Measurements from ENCODE around the gene PIMREG. TPM values are rescaled to one million over a fixed set of nuclear protein-coding genes. Genes with fewer than 3 reads are reported as not detected.
"Not testable (repeated sequence)": the region's sequence is repeated elsewhere in the genome, so short reads cannot be mapped to it uniquely, and the experiment has no call there.

The PIMREG gene
- total RNA-seq, 3 donors from 2014 or later (not counting 1 experiment from before 2014, with no cell fraction given) = 0.73 to 1.4 (median 0.78) TPM

- DNase-seq = no peak
- Mint-ChIP-seq H3K27ac (no peak overlapping the region), H3K36me3 (no peaks in the 10 kb centered on the region), H3K27me3 (ENCODE audit: low read depth in 2 of 2) (no peaks in the 10 kb centered on the region), H3K9me3 (no peaks in the 10 kb centered on the region), H3K4me3 (no peak overlapping the region), H3K4me1 (no peaks in the 10 kb centered on the region)
- H3K27me3 ChIP-seq (ENCODE audit: control insufficient read depth, insufficient read depth, low read length) = no peaks in the 10 kb centered on the region
- H3K9me3 ChIP-seq (ENCODE audit: control insufficient read depth, insufficient read depth, low read length) = no peaks in the 10 kb centered on the region
- H3K27ac ChIP-seq (ENCODE audit: low read length) = no peak overlapping the region
- intact Hi-C loops (cut with micrococcal nuclease) = loop anchor here (10.0 kb wide), 1 partner anchor 526 kb away; no protein-coding TSS in a partner anchor
- H3K36me3 ChIP-seq (ENCODE audit: control insufficient read depth, insufficient read depth, low read length) = no peaks in the 10 kb centered on the region
- H3K4me1 ChIP-seq (ENCODE audit: control insufficient read depth, insufficient read depth, low read length) = no peaks in the 10 kb centered on the region
- TF ChIP-seq CTCF (IDR thresholded peaks at IDR 0.05) = no peak
- no peak overlapping the region for H3K4me3 ChIP-seq (ENCODE audit: low read length)
- 86% methylated on average over 11 of the region's 11 CpGs for WGBS (ENCODE audit: insufficient coverage)
- ATAC-seq = no peak
These were observed 34.2 kb downstream of the PIMREG start for GRCh38 chr17:6478486-6478885.

GRCh38 chr17:6479622-6480302 lies 35.5 kb downstream of the PIMREG start:
- intact Hi-C loops (cut with micrococcal nuclease) = loop anchor here (10.0 kb wide), 1 partner anchor 525 kb away; no protein-coding TSS in a partner anchor
- H3K9me3 Mint-ChIP-seq = no peaks in the 10 kb centered on the region
- Histone ChIP-seq H3K36me3 (ENCODE audit: control insufficient read depth, insufficient read depth, low read length) (no peaks in the 10 kb centered on the region), H3K4me1 (ENCODE audit: control insufficient read depth, insufficient read depth, low read length) (no peaks in the 10 kb centered on the region), H3K27ac (ENCODE audit: low read length) (no peak overlapping the region), H3K27me3 (ENCODE audit: control insufficient read depth, insufficient read depth, low read length) (no peaks in the 10 kb centered on the region), H3K9me3 (ENCODE audit: control insufficient read depth, insufficient read depth, low read length) (no peaks in the 10 kb centered on the region), H3K4me3 (ENCODE audit: low read length) (no peak overlapping the region)
- H3K4me3 Mint-ChIP-seq = no peak overlapping the region
- 82% methylated on average over 13 of the region's 13 CpGs for WGBS (ENCODE audit: insufficient coverage)
- no peaks in the 10 kb centered on the region for H3K4me1 Mint-ChIP-seq
- no peaks in the 10 kb centered on the region for H3K27me3 Mint-ChIP-seq (ENCODE audit: low read depth in 2 of 2)
- H3K27ac Mint-ChIP-seq = no peak overlapping the region
- ATAC-seq (no peak), DNase-seq (no peak)
- H3K36me3 Mint-ChIP-seq = no peaks in the 10 kb centered on the region
- no peak for TF ChIP-seq CTCF (IDR thresholded peaks at IDR 0.05)

- WGBS (ENCODE audit: insufficient coverage) = 74% methylated on average over 9 of the region's 9 CpGs
- H3K36me3 ChIP-seq (ENCODE audit: control insufficient read depth, insufficient read depth, low read length) = no peaks in the 10 kb centered on the region
- no peak overlapping the region for H3K4me3 ChIP-seq (ENCODE audit: low read length)
- H3K27ac ChIP-seq (ENCODE audit: low read length) = no peak overlapping the region
- H3K9me3 ChIP-seq (ENCODE audit: control insufficient read depth, insufficient read depth, low read length) = no peaks in the 10 kb centered on the region
- intact Hi-C loops (cut with micrococcal nuclease) = no loop called here
- no peaks in the 10 kb centered on the region for H3K27me3 ChIP-seq (ENCODE audit: control insufficient read depth, insufficient read depth, low read length)
- Mint-ChIP-seq H3K9me3 (no peaks in the 10 kb centered on the region), H3K4me1 (no peaks in the 10 kb centered on the region), H3K27ac (no peak overlapping the region), H3K36me3 (no peaks in the 10 kb centered on the region), H3K27me3 (ENCODE audit: low read depth in 2 of 2) (no peaks in the 10 kb centered on the region), H3K4me3 (no peak overlapping the region)
- no peak for TF ChIP-seq CTCF (IDR thresholded peaks at IDR 0.05)
- no peak for DNase-seq
- H3K4me1 ChIP-seq (ENCODE audit: control insufficient read depth, insufficient read depth, low read length) = no peaks in the 10 kb centered on the region
- no peak for ATAC-seq
These were observed 36.0 kb downstream of the PIMREG start for GRCh38 chr17:6480303-6480675.

- no peaks in the 10 kb centered on the region for H3K9me3 Mint-ChIP-seq
- Histone ChIP-seq H3K4me1 (ENCODE audit: control insufficient read depth, insufficient read depth, low read length) (no peaks in the 10 kb centered on the region), H3K27me3 (ENCODE audit: control insufficient read depth, insufficient read depth, low read length) (no peaks in the 10 kb centered on the region), H3K27ac (ENCODE audit: low read length) (no peak overlapping the region), H3K36me3 (ENCODE audit: control insufficient read depth, insufficient read depth, low read length) (no peaks in the 10 kb centered on the region), H3K9me3 (ENCODE audit: control insufficient read depth, insufficient read depth, low read length) (no peaks in the 10 kb centered on the region), H3K4me3 (ENCODE audit: low read length) (no peak overlapping the region)
- intact Hi-C loops (cut with micrococcal nuclease) = no loop called here
- H3K4me1 Mint-ChIP-seq = no peaks in the 10 kb centered on the region
- H3K27me3 Mint-ChIP-seq (ENCODE audit: low read depth in 2 of 2) = peaks cover 0 to 4% of the 10 kb centered on the region in 2 donors
- ATAC-seq = no peak
- no peak overlapping the region for H3K27ac Mint-ChIP-seq
- TF ChIP-seq CTCF (IDR thresholded peaks at IDR 0.05) = no peak
- no peak overlapping the region for H3K4me3 Mint-ChIP-seq
- H3K36me3 Mint-ChIP-seq = no peaks in the 10 kb centered on the region
- WGBS (ENCODE audit: insufficient coverage) = 92% methylated on average over 6 of the region's 6 CpGs
- no peak for DNase-seq
These were observed 37.8 kb downstream of the PIMREG start for GRCh38 chr17:6482105-6482455.

- H3K9me3 Mint-ChIP-seq; intact Hi-C loops (cut with micrococcal nuclease); DNase-seq; H3K9me3 ChIP-seq (ENCODE audit: control insufficient read depth, insufficient read depth, low read length); H3K4me3 ChIP-seq (ENCODE audit: low read length); H3K27me3 ChIP-seq (ENCODE audit: control insufficient read depth, insufficient read depth, low read length); H3K4me3 Mint-ChIP-seq; H3K27ac Mint-ChIP-seq; H3K27ac ChIP-seq (ENCODE audit: low read length); ATAC-seq; H3K4me1 ChIP-seq (ENCODE audit: control insufficient read depth, insufficient read depth, low read length); H3K36me3 Mint-ChIP-seq; H3K4me1 Mint-ChIP-seq; H3K36me3 ChIP-seq (ENCODE audit: control insufficient read depth, insufficient read depth, low read length); H3K27me3 Mint-ChIP-seq (ENCODE audit: low read depth in 2 of 2): not testable (repeated sequence)
- 81% methylated on average over 8 of the region's 10 CpGs for WGBS (ENCODE audit: insufficient coverage)
These were observed 38.5 kb downstream of the PIMREG start for GRCh38 chr17:6482796-6483195.
